Right cardiac atrium (tissue), 5 donors: ENCODE measurements around the gene CLCN2. TPM values are rescaled to one million over a fixed set of nuclear protein-coding genes. Genes with fewer than 3 reads are reported as not detected.

Source experiments
- ATAC-seq, 2 donors: fragments of 200-7000 bp; cut with Tn5 transposase; one replicate each; pipeline versions ENCODE4 v1.8.0 to v1.9.1; 2020; ENCODE audit warnings: moderate library complexity in 2 of 2, mild to moderate bottlenecking in 1 of 2
- DNase-seq, 3 donors: peaks; one replicate each; pipeline ENCODE4 v3.0.0-alpha.2; 2020
- H3K27ac ChIP-seq: one replicate; pipeline ENCODE4 v1.5.1; 2013; ENCODE audit warnings: mild to moderate bottlenecking, low read length, control low read depth, moderate library complexity
- H3K27me3 ChIP-seq: one replicate; pipeline ENCODE4 v1.6.1; 2013; ENCODE audit not compliant: control insufficient read depth, insufficient read depth
- H3K4me1 ChIP-seq: one replicate; pipeline ENCODE4 v1.6.1; 2013; ENCODE audit warnings: low read length; ENCODE audit not compliant: control insufficient read depth, insufficient read depth
- H3K4me3 ChIP-seq: one replicate; pipeline ENCODE4 v1.5.1; 2013; ENCODE audit warnings: low read length, control low read depth
- H3K9me3 ChIP-seq: one replicate; pipeline ENCODE4 v1.6.1; 2013; ENCODE audit warnings: low read length; ENCODE audit not compliant: control insufficient read depth
- WGBS: extraction: QIAGEN DNeasy Blood & Tissue Kit; methylation state at CpG from one replicate; pipeline ENCODE4 v1.1.7; 2013; 5-methylcytosine and 5-hydroxymethylcytosine counted together
- intact Hi-C, 4 donors: fragments of 100-400 bp; cut with DNase I; formaldehyde crosslinking; loops; one replicate each; pipeline versions ENCODE4 v1.11.0 to v1.14.0; 2022 to 2023
- polyA plus RNA-seq: library from polyadenylated mRNA; stranded (reverse); fragments of 200-250 nt; gene quantifications from one replicate; pipeline ENCODE4 v1.2.3, GENCODE V29; 2013
- total RNA-seq, 4 donors: library from RNA; stranded (reverse); fragmentation: NEBNext Ultra II Directional; extraction: Animal tissue kit (Norgen Biotek cat#: 25700); gene quantifications; one replicate each; pipeline ENCODE4 v1.2.1, GENCODE V29; 2021
- donor health status: healthy with polysubstance abuse.
- donor health status: DM: no; HTN: yes; CAD: no.
- donor health status: DM: no; HTN: no; CAD: no.
- donor health status: DM: no; HTN: yes; CAD: no; lungs with severe emphysema.
- donor health status: DM: yes; HTN: yes; CAD: no.

CLCN2 gene
- total and polyA plus RNA-seq, 5 donors, result 2.0 to 4.9 (median 2.9) TPM

DNA sequence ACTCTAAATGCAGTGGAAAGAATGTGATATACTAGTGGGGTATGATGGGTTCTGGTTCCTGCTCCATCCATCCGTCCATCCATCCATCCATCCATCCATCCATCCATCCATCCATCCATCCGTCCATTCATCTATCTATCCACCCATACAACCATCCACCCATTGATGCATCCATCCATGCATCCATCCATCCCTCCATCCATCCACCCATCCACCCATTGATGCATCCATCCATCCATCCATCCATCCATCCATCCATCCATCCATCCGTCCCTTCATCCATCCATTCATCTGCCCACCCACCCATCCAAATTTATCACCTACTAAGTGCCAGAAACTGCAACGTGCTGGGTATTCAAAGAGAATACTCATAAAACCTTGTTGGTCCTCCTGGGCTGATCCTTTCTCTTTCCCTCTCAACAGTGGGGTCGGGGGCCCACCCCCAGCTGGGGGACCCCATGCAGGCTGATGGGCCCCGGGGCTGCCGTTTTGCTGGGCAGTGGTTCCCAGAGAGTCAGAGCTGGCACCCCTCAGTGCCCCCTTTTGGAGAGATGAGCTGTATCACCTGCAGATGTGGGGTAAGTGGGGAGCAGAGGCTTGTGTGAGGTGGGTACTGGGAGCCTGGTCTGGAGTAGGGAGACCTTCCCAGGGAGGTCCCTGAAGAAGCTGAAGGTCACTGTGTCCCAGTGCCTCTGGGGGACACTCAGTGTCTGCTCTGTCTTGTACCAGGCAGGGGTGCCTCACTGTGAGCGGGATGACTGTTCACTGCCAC lies 26.9 kb upstream of the CLCN2 start:
- Histone ChIP-seq H3K9me3 (no peaks in the 10 kb centered on the region), H3K4me1 (no peaks in the 10 kb centered on the region), H3K27ac (no peak overlapping the region), H3K4me3 (no peak overlapping the region), H3K27me3 (no peaks in the 10 kb centered on the region)
- intact Hi-C loops, result loop anchor here in 1 of 4 donors (10.0 kb wide), 1 partner anchor 386 kb away; no protein-coding TSS in a partner anchor
- WGBS, result 71% methylated on average over 8 of the region's 8 CpGs
- no peak for DNase-seq
- ATAC-seq, result no peak

DNA sequence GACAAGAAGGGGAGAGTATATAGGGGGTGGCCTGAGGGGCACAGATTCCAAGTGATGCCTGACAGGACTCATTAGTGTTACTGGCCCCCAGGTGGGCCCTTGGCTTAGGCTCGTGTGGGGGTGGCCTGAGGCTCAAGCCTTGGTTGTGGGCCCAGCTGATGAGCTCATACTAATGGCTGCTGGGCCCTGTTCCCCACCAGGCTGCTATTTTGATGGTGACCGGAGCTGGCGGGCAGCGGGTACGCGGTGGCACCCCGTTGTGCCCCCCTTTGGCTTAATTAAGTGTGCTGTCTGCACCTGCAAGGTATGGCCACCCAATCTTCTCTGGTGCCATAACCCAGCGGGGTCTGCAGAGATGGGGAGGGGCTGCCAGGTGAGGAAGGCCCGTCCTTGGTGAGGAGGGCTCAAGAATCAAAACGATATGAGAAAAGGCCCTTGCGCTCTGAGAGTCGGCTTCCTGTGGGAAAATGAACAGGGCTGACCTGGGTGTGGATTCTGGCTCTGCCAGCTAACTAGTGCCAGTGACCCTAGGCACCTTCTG lies 25.8 kb upstream of the CLCN2 start:
- H3K4me3 ChIP-seq, result no peak overlapping the region
- no peaks in the 10 kb centered on the region for H3K9me3 ChIP-seq
- H3K27ac ChIP-seq, result no peak overlapping the region
- DNase-seq (no peak), ATAC-seq (no peak)
- no peaks in the 10 kb centered on the region for H3K4me1 ChIP-seq
- no peaks in the 10 kb centered on the region for H3K27me3 ChIP-seq
- 92% methylated on average over 12 of the region's 12 CpGs for WGBS
- intact Hi-C loops, result loop anchor here in 1 of 4 donors (10.0 kb wide), 1 partner anchor 388 kb away; no protein-coding TSS in a partner anchor

DNA sequence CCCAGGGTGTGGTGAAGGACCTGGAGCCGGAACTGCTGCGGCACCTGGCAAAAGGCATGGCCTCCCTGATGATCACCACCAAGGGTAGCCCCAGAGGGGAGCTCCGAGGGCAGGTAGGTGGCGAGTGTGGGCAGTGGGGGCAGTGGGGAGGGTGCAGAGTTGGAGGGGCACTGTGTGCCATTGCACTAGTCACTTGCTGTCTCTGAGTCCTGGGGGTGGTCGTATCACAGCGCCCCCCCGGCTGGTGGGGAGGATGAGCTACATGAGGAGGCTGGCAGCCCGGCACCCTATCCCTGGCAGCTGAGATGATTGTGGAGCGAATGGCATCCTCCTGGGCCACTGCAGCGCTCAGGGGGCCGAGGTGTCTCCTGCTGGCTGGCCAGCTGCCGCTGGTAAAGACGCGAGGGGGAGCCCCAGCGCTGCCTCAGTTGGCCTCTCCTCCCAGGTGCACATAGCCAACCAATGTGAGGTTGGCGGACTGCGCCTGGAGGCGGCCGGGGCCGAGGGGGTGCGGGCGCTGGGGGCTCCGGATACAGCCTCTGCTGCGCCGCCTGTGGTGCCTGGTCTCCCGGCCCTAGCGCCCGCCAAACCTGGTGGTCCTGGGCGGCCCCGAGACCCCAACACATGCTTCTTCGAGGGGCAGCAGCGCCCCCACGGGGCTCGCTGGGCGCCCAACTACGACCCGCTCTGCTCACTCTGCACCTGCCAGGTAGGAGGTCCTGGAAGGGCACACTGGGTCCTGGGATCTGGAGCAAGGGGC lies 24.8 kb upstream of the CLCN2 start:
- no peak for DNase-seq
- WGBS, result 72% methylated on average over 37 of the region's 37 CpGs
- no peaks in the 10 kb centered on the region for H3K27me3 ChIP-seq
- H3K4me1 ChIP-seq, result peaks cover under 1% of the 10 kb centered on the region
- intact Hi-C loops, result loop anchor here in 1 of 4 donors (10.0 kb wide), 1 partner anchor 389 kb away; no protein-coding TSS in a partner anchor
- ATAC-seq, result no peak
- no peak overlapping the region for H3K4me3 ChIP-seq
- H3K9me3 ChIP-seq, result no peaks in the 10 kb centered on the region
- H3K27ac ChIP-seq, result no peak overlapping the region

DNA sequence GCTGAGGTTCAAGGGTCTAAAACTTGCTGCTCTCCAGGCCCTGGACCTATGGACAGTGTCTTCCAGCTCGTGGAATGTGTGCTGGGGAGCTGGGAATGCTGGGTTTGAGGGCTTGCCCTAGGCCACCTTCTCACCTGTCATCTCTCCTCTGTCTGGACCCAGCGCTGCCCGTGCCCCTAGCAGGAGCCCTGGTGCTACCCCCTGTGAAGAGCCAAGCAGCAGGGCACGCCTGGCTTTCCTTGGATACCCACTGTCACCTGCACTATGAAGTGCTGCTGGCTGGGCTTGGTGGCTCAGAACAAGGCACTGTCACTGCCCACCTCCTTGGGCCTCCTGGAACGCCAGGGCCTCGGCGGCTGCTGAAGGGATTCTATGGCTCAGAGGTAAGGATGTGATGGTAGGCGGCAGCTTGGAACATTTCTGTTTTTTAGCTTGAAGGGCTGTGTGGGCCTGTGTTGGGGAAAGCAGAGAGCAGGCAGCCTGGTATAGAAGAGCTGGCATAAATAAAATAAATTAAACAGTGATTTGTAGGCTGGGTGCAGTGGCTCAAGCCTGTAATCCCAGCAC lies 23.5 kb upstream of the CLCN2 start:
- no peaks in the 10 kb centered on the region for H3K9me3 ChIP-seq
- 93% methylated on average over 8 of the region's 8 CpGs for WGBS
- DNase-seq (no peak), ATAC-seq (no peak)
- intact Hi-C loops, result loop anchor here in 1 of 4 donors (10.0 kb wide), 1 partner anchor 390 kb away; no protein-coding TSS in a partner anchor
- H3K4me1 ChIP-seq, result peaks cover 2% of the 10 kb centered on the region
- H3K27ac ChIP-seq, result no peak overlapping the region
- H3K4me3 ChIP-seq, result no peak overlapping the region
- no peaks in the 10 kb centered on the region for H3K27me3 ChIP-seq

DNA sequence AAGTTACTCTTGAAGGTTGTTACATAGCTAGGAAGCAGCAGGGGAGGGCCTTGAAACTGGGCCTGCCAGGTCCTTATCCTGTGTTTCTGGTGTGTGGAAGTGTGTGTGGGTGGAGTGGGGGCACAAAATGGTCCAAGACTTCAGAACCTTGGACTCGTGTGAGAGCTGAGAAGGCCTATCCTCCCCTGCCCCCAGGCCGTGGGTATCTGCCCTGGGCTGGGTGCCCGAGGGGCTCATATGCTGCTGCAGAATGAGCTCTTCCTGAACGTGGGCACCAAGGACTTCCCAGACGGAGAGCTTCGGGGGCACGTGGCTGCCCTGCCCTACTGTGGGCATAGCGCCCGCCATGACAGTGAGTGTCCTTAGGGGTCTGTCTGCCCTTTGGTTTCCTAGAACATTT lies 22.9 kb upstream of the CLCN2 start:
- Histone ChIP-seq H3K27ac (no peak overlapping the region), H3K4me3 (no peak overlapping the region), H3K9me3 (no peaks in the 10 kb centered on the region), H3K4me1 (peaks cover 2% of the 10 kb centered on the region), H3K27me3 (no peaks in the 10 kb centered on the region)
- no peak for ATAC-seq
- intact Hi-C loops, result loop anchor here in 1 of 4 donors (10.0 kb wide), 1 partner anchor 390 kb away; no protein-coding TSS in a partner anchor
- WGBS, result 85% methylated on average over 9 of the region's 9 CpGs
- no peak for DNase-seq

DNA sequence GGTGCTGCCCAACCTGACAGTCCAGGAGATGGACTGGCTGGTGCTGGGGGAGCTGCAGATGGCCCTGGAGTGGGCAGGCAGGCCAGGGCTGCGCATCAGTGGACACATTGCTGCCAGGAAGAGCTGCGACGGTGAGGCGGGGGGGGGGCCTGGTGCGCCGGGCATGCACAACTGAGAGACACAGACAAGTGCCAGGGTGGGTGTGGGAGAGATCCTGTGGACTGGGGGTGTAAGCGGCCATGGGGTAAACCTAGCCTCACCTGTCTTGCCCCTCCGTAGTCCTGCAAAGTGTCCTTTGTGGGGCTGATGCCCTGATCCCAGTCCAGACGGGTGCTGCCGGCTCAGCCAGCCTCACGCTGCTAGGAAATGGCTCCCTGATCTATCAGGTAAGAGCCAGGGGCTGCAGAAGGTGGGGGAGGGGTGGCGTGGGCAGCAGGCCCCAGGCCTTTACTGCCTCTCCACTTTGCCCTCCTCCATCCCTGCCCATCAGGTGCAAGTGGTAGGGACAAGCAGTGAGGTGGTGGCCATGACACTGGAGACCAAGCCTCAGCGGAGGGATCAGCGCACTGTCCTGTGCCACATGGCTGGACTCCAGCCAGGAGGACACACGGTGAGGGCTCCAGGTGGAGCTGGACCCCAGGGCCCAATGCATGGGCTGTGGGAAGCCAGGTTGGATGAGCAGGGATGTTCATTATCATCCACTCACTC lies 21.8 kb upstream of the CLCN2 start:
- no peak for DNase-seq
- no peaks in the 10 kb centered on the region for H3K9me3 ChIP-seq
- no peaks in the 10 kb centered on the region for H3K27me3 ChIP-seq
- ATAC-seq, result no peak
- H3K27ac ChIP-seq, result no peak overlapping the region
- 91% methylated on average over 15 of the region's 15 CpGs for WGBS
- intact Hi-C loops, result loop anchor here in 1 of 4 donors (10.0 kb wide), 1 partner anchor 392 kb away; no protein-coding TSS in a partner anchor
- peaks cover 2% of the 10 kb centered on the region for H3K4me1 ChIP-seq
- no peak overlapping the region for H3K4me3 ChIP-seq

DNA sequence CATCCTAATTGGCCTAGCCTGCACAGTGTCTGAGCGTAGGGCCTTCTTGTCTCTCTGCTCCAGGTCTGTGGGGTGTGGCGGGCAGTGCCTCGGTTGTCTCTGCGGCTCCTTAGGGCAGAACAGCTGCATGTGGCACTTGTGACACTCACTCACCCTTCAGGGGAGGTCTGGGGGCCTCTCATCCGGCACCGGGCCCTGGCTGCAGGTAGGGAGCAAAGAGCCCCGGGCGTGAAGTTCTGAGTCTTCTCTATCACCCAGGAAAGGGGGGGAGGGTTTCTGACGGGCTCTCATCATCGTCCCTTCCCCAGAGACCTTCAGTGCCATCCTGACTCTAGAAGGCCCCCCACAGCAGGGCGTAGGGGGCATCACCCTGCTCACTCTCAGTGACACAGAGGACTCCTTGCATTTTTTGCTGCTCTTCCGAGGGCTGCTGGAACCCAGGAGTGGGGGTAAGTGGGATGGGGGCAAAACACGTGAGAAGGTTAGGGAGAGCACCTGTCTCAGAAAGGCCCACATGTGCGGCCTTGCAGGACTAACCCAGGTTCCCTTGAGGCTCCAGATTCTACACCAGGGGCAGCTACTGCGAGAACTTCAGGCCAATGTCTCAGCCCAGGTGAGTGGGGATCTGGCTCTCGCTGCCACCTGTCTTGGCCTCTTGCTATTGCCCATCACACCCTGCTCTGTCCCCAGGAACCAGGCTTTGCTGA lies 21.1 kb upstream of the CLCN2 start:
- H3K27me3 ChIP-seq, result no peaks in the 10 kb centered on the region

DNA sequence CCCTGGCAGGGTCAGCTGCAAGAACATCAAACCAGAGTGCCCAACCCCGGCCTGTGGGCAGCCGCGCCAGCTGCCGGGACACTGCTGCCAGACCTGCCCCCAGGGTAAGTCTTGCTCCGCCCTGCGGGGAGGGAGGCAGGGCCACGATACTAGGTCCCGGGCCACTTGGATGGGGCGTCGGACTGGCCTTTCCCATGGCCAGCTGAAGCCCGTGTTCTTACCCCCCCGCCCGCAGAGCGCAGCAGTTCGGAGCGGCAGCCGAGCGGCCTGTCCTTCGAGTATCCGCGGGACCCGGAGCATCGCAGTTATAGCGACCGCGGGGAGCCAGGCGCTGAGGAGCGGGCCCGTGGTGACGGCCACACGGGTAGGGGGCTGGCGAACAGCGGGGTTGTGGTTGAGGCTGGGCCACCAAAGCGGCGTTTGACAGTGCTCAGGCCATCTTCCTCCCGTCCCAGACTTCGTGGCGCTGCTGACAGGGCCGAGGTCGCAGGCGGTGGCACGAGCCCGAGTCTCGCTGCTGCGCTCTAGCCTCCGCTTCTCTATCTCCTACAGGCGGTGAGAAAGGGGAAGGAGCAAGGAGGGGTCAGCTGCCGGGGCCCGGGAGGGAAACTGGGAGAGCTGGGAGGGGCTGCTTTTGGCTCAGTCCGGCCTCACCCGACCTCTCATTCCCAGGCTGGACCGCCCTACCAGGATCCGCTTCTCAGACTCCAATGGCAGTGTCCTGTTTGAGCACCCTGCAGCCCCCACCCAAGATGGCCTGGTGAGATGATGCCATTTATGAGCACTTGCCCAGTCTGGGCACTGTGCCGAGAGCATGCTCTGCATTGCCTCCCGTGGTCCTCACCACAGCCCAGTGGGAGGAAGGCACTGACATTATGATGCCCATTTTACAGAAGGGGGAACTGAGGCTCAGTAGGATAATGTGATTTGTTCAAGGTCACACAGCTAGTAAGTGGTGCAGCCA lies 20.1 kb upstream of the CLCN2 start:
- ATAC-seq, result peak; percentile 56 to 63
- peak; percentile 67 to 87 (median 84) for DNase-seq
- Histone ChIP-seq H3K4me3 (peak overlapping the region; percentile 91), H3K27me3 (no peaks in the 10 kb centered on the region), H3K9me3 (no peaks in the 10 kb centered on the region), H3K27ac (peak overlapping the region; percentile 7), H3K4me1 (peaks cover 2% of the 10 kb centered on the region)
- intact Hi-C loops, result loop anchor here in 1 of 4 donors (10.0 kb wide), 1 partner anchor 393 kb away; no protein-coding TSS in a partner anchor
- WGBS, result 5% methylated on average over 55 of the region's 55 CpGs

More for the DNA sequence above, 21.1 kb upstream of the CLCN2 start:
- DNase-seq (no peak), ATAC-seq (no peak)
- Histone ChIP-seq H3K4me3 (no peak overlapping the region), H3K27ac (no peak overlapping the region), H3K9me3 (no peaks in the 10 kb centered on the region), H3K4me1 (peaks cover 2% of the 10 kb centered on the region)
- WGBS, result 92% methylated on average over 16 of the region's 16 CpGs
- intact Hi-C loops, result loop anchor here in 1 of 4 donors (10.0 kb wide), 1 partner anchor 392 kb away; no protein-coding TSS in a partner anchor

DNA sequence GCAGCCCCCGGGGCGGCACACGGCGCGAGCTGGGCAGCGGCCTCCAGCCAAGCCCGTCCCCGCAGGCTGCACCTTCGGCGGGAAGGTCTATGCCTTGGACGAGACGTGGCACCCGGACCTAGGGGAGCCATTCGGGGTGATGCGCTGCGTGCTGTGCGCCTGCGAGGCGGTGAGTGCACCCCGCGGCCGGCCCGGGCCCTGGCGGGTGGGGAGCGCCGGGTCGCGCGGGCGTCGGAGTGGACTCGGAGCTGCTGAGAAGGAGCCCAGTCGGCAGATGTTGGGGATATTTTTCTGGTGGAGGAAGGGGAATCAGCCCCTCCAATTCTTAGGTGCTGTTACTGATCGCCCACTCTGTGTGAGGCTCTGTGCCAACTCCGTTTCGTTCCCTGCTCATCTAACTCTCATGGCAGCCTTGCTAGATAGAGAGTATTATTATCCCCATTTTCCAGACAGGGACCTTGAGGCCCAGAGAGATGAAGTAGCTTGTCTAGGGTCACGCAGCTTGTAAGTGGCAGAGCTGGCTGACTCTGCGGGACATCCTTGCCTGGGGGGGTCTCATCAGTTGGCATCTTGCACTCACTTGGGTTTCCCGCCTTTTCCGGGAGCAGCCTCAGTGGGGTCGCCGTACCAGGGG lies 19.3 kb upstream of the CLCN2 start:
- Histone ChIP-seq H3K27me3 (no peaks in the 10 kb centered on the region), H3K9me3 (no peaks in the 10 kb centered on the region), H3K27ac (peak overlapping the region; percentile 3), H3K4me3 (peak overlapping the region; percentile 91), H3K4me1 (peaks cover 2% of the 10 kb centered on the region)
- intact Hi-C loops, result loop anchor here in 1 of 4 donors (10.0 kb wide), 1 partner anchor 394 kb away; no protein-coding TSS in a partner anchor
- 3% methylated on average over 42 of the region's 42 CpGs for WGBS
- no peak for DNase-seq
- ATAC-seq, result no peak
